Ishikawa (cell line): ENCODE measurements around the gene TTLL10.

Experiments used
- CEBPB ChIP-seq: IDR thresholded peaks from 2 replicates; pipeline ENCODE4 v1.6.1; 2012
- CREB1 ChIP-seq: IDR thresholded peaks from 2 replicates; pipeline ENCODE4 v1.6.1; 2012; ENCODE audit warnings: low read depth
- EGR1 ChIP-seq: IDR thresholded peaks from 2 replicates; pipeline ENCODE4 v1.6.1; 2012
- EP300 ChIP-seq: IDR thresholded peaks from 2 replicates; pipeline ENCODE4 v1.6.1; 2012; ENCODE audit warnings: borderline replicate concordance
- FOXM1 ChIP-seq: IDR thresholded peaks from 2 replicates; pipeline ENCODE4 v1.6.1; 2012; ENCODE audit warnings: low read depth, borderline replicate concordance
- NFIC ChIP-seq: IDR thresholded peaks from 2 replicates; pipeline ENCODE4 v1.6.1; 2012
- RAD21 ChIP-seq: IDR thresholded peaks from 2 replicates; pipeline ENCODE4 v1.6.1; 2012; ENCODE audit warnings: low read depth
- TAF1 ChIP-seq: IDR thresholded peaks from 2 replicates; pipeline ENCODE4 v1.6.1; 2012; ENCODE audit warnings: low read depth, mild to moderate bottlenecking
- TCF12 ChIP-seq: IDR thresholded peaks from 2 replicates; pipeline ENCODE4 v1.6.1; 2012; ENCODE audit warnings: low read depth
- YY1 ChIP-seq: IDR thresholded peaks from 2 replicates; pipeline ENCODE4 v1.6.1; 2012; ENCODE audit warnings: low read depth
- ZBTB7A ChIP-seq: IDR thresholded peaks from 2 replicates; pipeline ENCODE4 v1.6.1; 2012; ENCODE audit warnings: low read depth
- TF ChIP-seq, protein P1 (sequence below): IDR thresholded peaks from 2 replicates; pipeline ENCODE4 v1.6.1; 2012
- TF ChIP-seq, protein P2 (sequence below): IDR thresholded peaks from 2 replicates; pipeline ENCODE4 v1.6.1; 2012
- TF ChIP-seq, protein P3 (sequence below): IDR thresholded peaks from 2 replicates; pipeline ENCODE4 v1.6.1; 2012; ENCODE audit warnings: low read depth, mild to moderate bottlenecking

DNA sequence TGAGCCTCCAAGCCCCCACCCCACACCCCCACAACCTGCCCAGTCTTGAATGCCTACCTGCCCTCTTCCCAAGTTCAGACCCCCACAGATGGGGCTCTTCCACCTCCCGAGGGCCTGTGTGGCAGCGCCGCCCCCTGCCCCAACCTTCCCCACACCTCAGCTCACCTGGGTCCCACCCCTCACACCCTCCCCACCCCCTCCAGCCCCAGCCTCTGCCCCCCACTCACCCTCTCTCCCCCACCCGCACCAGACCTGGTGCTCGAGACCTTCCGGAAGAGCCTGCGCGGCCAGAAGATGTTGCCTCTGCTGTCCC is 23.5 kb downstream of the TTLL10 start:
- TF ChIP-seq TAF1 = no peak
- TF ChIP-seq, protein P1, sequence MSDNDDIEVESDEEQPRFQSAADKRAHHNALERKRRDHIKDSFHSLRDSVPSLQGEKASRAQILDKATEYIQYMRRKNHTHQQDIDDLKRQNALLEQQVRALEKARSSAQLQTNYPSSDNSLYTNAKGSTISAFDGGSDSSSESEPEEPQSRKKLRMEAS = no peak
- TF ChIP-seq YY1 = no peak
- TF ChIP-seq, protein P2, sequence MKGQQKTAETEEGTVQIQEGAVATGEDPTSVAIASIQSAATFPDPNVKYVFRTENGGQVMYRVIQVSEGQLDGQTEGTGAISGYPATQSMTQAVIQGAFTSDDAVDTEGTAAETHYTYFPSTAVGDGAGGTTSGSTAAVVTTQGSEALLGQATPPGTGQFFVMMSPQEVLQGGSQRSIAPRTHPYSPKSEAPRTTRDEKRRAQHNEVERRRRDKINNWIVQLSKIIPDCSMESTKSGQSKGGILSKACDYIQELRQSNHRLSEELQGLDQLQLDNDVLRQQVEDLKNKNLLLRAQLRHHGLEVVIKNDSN = no peak
- TF ChIP-seq, protein P3, sequence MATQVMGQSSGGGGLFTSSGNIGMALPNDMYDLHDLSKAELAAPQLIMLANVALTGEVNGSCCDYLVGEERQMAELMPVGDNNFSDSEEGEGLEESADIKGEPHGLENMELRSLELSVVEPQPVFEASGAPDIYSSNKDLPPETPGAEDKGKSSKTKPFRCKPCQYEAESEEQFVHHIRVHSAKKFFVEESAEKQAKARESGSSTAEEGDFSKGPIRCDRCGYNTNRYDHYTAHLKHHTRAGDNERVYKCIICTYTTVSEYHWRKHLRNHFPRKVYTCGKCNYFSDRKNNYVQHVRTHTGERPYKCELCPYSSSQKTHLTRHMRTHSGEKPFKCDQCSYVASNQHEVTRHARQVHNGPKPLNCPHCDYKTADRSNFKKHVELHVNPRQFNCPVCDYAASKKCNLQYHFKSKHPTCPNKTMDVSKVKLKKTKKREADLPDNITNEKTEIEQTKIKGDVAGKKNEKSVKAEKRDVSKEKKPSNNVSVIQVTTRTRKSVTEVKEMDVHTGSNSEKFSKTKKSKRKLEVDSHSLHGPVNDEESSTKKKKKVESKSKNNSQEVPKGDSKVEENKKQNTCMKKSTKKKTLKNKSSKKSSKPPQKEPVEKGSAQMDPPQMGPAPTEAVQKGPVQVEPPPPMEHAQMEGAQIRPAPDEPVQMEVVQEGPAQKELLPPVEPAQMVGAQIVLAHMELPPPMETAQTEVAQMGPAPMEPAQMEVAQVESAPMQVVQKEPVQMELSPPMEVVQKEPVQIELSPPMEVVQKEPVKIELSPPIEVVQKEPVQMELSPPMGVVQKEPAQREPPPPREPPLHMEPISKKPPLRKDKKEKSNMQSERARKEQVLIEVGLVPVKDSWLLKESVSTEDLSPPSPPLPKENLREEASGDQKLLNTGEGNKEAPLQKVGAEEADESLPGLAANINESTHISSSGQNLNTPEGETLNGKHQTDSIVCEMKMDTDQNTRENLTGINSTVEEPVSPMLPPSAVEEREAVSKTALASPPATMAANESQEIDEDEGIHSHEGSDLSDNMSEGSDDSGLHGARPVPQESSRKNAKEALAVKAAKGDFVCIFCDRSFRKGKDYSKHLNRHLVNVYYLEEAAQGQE = no peak
- no peak for TF ChIP-seq CEBPB
- TF ChIP-seq CREB1 = no peak
- no peak for TF ChIP-seq NFIC
- TF ChIP-seq EP300 = no peak
- no peak for TF ChIP-seq EGR1
- no peak for TF ChIP-seq RAD21
- TF ChIP-seq FOXM1 = no peak
- no peak for TF ChIP-seq ZBTB7A
- no peak for TF ChIP-seq TCF12
